ENCODE measurements around the gene TCF7L1.
A peak's percentile ranks its signal among the peaks of the same experiment; 100 is the strongest.
"Not testable (repeated sequence)": the region's sequence is repeated elsewhere in the genome, so short reads cannot be mapped to it uniquely, and the experiment has no call there.

Gene TCF7L1, protein sequence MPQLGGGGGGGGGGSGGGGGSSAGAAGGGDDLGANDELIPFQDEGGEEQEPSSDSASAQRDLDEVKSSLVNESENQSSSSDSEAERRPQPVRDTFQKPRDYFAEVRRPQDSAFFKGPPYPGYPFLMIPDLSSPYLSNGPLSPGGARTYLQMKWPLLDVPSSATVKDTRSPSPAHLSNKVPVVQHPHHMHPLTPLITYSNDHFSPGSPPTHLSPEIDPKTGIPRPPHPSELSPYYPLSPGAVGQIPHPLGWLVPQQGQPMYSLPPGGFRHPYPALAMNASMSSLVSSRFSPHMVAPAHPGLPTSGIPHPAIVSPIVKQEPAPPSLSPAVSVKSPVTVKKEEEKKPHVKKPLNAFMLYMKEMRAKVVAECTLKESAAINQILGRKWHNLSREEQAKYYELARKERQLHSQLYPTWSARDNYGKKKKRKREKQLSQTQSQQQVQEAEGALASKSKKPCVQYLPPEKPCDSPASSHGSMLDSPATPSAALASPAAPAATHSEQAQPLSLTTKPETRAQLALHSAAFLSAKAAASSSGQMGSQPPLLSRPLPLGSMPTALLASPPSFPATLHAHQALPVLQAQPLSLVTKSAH

DNA sequence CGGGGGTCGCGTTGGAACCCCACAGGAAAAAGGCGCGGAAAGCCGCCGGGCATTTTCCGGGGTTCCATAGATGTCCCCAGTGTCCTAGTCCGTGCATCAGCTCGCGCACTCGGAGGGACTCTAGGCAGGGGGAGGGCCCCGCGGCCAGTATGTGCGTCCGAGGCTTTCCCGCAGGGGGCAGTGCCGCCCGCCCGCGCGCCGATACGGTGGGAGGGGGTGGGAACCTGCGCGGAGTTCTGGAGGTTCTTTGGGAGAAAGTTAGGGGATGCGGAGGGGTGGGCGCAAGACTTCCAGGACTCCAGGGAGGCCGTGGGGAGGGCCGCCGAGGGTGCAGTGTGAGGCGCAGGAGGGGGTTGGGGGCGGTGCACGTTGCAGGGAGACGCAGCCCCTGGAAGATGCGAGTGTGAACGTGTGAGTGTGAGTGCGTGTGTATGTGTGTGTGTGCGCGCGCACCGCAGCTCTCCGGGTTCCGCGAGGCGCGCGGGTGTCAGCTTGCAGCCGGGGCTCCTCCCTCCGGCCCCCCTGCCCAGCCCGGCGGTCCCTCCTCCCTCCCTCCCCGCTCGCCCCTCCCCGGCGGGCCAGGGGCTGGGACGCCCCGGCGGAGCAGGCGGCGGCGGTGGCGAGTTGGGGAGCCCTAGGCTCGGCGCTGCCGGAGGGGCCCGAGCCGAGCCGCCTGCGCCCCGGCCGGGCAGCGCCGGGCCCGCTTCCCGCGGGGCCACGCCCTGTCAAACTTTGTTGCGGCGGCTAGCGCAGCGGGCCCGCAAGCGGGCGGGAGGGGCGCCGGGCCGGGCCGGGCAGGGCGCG is at the start of gene TCF7L1:
TCF7L1 (plus strand) TSS at position 559 of the 804 bp plus-strand sequence. CDS start 293 bp downstream, outside the sequence.
- no peak for DNase-seq (ENCODE audit: low spot score)

DNA sequence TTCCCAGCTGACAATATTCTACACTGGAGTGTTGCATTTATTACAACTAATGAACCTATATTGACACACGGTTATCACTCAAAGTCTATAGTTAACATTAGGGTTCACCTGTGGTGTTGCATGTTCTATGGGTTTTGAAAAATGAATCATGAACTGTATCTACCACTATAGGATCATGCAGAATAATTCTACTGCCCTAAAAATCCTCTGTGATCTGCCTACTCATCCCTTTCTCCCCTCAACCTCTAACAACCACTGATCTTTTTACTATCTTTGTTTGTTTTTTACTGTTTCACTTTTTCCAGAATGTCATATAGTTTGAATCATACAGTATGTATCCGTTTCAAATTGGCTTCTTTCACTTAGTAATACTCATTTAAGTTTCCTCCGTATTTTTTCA is 47.6 kb upstream of the TCF7L1 start:
- DNase-seq (ENCODE audit: low spot score): no peak

DNA sequence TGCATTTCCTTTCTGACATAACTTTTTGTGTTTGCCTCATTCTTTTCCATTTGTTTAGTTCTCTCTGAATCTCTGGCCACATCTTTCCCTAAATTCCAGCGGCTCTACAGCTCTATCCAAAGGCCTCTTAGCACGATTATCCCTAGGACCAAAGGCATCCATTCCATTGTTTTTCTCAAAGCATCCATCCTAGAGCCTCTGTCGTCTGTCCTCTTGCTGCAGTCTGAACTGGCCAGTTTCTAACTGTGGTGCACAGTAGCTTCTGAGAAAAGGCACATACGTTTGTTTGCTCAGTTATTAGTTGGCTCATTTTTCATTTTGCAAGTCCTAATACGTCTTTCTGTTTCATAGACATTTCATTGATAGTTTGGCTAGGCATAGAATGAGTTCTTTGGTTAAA is 45.7 kb upstream of the TCF7L1 start:
- no peak for DNase-seq (ENCODE audit: low spot score)

DNA sequence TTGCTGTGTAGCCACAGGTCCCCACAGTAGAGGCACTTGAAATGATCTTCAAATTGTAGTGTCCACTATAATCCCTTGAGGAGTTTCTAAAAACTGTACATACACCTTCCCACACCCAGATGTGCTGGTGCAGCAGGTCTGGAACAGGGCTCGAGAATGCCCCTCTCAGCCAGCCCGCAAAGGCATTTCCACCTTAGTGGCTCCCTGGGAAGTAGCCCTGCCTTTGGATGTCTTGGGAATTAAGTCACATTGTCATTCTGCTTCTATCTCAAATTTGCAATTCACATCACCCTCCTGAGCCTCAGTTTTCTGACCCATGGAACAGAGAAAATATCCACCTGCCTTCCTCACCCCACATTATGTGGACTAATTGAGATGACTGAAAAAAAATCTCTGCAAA is 44.3 kb upstream of the TCF7L1 start:
- no peak for DNase-seq (ENCODE audit: low spot score)

DNA sequence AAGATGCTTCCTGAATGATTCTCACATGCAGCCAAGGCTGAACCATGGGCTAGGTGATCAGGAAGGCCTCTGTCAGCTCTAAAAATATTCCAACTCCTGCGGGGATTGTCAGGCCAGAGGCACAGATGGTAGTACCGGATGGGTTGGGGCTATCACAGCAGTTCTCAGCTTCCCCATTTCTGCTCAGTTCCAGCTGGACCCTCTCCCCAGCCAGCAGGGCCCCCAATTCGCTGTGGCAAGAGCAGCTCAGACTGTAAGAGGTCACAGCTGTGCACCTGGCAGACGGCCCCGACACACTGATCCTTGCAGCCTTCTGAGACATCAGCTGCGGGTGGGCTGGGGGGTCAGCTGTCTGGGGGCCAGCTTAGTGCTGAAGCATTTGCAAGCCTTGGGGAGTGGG is 43.6 kb upstream of the TCF7L1 start:
- DNase-seq (ENCODE audit: low spot score): peak; percentile 28

DNA sequence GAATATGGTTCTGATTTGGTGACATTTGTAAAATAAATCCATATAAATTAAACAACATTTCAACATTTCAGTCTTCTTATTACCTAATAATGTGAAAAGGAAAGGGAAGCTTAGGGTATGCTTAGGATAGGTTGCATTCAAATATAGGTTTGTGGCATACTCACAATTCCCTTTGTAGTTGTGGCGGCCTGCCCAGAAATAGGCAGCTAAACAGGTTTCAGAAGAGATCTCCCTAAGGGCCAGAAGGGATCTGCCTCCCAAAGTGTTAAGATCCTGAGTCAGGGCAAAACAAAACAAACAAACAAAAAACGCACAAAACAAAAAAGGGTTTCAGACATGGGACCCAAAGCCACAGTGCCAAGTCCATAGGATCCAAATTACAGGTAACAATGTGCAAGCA is 41.4 kb upstream of the TCF7L1 start:
- no peak for DNase-seq (ENCODE audit: low spot score)

DNA sequence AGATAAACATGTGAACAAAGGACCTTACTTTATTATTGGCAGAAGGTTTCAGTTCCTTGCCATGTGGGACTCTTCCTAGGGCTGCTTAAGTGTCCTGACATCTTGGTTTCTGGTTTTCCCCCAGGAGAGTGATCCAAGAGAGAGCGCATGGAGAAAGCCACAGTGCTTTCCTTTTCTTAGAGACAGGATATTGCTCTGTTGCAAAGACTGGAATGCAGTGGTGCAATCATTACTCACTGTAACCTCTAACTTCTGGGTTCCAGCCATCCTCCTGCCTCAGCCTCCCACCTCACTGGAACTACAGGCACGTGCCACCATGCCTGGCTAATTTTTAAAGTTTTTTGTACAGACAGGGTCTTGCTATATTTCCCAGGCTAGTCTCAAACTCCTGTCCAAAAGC is 38.1 kb upstream of the TCF7L1 start:
- DNase-seq (ENCODE audit: low spot score): no peak

DNA sequence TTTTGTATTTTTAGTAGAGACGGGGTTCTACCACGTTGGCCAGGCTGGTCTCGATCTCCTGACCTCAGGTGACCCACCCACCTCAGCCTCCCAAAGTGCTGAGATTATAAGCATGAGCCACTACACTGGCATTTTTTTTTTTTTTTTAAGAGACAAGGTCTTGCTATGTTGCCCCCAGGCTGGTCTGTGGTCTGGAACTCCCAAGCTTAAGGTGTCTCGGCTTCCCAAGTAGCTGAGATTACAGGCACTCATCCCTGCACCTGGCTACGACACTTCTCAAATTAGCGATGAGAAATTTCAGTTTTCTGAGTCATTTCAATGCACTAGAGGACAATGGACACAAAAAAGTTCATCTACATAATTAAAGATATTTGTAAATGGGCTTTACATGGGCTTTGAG is 36.6 kb upstream of the TCF7L1 start:
- DNase-seq (ENCODE audit: low spot score): no peak

DNA sequence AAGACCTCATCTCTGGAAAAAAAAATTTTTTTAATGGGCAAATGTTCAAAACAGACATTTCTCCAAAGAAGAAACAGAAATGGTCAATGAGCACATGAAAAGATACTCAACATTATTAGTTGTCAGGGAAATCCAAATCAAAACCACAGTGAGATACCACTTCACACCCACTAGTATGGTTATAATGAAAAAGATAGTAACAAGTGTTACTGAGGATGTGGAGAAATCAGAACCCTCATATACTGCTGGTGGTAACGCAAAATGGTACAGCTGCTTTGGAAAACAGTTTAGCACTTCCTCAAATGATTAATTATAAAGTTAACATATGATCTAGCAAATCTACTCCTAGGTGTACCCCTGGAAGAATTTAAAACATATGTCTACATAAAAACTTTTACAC is 29.0 kb upstream of the TCF7L1 start:
- no peak for DNase-seq (ENCODE audit: low spot score)

DNA sequence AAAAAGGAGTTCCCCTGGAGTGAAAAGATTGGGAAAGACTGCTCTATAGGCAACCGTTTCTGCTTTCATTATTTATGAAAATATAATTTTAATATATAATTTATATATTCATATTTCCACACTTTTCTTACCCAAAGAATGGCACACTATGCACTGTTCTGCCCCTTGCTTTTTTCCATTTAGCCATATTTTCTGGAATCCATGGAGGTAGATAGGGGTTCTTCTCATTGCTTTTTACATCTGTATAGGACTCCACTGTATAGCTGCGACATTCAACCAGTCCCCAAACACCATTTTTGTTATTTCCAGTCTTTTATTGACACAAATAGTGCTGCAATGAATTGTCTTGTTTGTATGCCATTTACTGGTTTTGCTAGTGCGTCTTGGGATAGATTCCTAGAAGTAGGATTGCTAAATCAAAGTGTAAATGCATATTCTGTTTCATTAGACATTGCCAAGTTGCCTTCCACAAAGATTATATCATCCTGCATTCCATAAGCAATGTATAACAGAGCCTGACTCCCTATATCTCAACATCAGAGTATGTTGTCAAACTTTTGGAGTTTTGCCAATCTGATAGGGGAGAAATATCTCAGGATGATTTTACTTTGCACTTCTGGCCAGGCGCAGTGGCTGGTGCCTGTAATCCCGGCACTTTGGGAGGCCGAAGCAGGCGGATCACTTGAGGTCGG is 26.6 kb upstream of the TCF7L1 start:
- no peak for DNase-seq (ENCODE audit: low spot score)

DNA sequence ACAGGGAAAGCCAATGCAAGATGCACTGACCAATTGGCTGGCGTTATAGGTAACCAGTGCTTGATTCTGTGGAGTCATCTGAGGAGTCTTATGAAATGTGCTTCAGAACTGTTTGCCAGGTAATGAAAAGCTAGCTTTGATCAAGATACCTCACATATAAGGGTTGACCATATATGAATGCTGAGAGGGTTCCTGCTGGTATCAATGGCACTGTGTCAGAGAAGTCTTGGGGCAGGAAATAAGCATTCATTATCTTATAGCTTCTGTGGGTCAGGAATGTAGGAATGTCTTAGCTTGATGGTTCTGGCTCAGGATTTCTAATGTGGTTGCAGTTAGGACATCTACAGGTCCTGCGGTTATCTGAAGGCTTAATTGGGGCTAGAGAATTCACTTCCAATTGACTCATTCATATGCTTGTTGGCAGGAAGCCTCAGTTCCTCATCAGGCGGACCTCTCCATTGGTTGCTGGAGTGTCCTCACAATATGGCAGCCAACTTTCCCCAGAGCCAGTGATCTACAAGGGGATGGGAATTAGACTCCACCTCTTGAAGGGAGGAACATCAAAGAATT is 22.1 kb upstream of the TCF7L1 start:
- DNase-seq (ENCODE audit: low spot score): no peak

DNA sequence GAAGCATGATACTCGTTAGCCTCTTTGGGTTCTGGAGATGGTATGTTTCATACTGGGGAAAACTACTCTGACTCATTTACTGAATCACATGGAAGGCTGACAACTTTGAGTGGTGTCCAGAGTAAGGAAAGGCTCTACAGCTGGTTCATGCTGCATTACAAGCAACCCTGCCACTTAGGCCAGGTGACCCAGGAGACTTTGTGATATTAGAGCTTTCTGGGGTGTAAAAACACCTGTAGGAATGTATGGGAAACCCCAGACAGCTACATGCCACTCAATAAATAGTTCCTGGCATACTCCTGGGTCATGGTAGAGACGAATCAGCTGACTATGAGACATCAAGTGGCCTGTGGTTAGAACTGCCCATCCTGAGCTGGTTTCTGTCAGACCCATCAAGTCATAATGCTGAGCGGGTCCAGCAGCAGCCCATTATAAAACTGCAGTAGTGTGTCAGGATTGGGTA is 21.3 kb upstream of the TCF7L1 start:
- no peak for DNase-seq (ENCODE audit: low spot score)

DNA sequence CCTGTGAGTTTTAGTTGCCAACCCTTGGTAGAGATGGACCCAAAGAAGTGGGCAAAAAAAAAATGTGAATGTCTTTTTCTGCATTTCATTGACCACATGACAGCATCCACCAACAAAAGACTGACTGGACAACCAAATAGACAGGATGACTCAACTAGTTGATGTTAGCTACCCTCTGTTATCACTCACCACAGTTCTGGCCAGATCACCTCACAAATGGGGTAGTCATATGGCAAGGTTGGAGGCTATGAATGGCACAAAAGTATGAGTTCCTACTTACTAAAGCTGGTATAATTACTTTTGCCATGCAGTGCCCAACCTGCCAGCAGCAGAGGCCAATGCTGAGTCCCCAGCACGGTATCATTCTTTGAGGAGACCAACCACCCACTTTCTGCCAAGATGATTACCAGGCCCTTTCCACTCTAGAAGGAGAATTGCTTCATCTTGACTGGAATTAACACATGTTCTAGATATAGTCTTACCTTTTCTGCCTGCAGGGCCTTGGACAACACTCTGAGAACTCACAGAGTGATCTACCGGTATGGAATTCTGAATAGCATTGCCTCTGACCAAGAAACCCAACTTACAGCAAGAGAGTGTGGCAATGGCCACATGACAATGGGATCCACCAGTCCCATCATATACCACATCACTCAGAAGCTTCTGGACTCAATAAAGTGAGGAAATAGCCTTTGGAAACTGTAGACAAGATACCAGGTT is 20.1 kb upstream of the TCF7L1 start:
- DNase-seq (ENCODE audit: low spot score): no peak

DNA sequence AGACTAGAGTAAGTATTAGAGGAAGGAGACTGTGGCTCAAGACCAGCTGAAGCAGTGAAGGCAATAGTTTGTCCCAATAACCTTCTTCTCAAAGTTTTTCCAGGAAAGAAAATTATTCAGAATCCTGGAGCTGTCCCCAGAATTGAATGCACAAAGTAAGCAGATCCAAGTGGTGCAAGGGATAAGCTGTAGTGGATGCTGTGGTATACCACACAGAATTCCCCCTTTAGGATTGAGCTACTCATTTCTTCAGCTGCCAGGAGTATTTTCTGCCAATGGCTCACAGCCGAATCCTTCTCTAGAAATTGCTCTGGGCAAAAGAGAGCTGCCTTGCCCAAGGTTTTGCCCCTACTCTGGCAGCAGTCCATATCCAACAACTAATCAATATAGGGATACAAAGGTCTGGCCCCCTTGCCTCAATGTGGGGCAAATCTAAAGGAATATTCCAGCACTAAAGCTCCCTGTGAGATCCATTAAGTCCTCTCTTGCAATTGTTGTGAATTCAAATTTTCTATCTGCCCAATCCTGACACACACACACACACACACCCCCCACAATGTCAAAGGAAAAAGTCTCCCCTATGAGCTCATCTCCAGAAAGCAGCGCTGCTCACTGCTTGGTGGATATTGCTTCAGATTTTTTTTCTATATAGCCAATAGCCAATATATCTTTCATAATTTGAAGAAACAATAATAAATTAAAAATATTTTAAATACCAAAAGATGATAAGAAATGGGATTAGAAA is 18.4 kb upstream of the TCF7L1 start:
- no peak for DNase-seq (ENCODE audit: low spot score)

DNA sequence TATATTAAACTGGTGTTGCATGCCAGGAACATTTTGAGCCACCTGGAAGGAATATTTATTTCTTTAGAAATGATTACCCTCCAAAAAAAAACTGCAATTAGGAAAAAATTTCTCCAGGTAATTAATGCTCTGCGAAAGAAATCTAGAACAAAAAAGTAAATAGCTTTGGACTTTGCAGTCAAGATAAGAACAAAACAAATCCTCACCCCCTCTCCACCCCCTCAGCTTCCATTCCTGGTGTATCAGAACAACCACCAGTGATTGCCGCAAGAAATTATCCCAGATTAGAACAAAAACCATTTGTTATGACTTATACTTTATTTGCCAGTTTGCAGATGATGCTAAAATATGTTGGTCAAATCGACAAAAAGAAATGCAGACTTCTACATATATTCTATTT is 17.0 kb upstream of the TCF7L1 start:
- DNase-seq (ENCODE audit: low spot score): no peak

DNA sequence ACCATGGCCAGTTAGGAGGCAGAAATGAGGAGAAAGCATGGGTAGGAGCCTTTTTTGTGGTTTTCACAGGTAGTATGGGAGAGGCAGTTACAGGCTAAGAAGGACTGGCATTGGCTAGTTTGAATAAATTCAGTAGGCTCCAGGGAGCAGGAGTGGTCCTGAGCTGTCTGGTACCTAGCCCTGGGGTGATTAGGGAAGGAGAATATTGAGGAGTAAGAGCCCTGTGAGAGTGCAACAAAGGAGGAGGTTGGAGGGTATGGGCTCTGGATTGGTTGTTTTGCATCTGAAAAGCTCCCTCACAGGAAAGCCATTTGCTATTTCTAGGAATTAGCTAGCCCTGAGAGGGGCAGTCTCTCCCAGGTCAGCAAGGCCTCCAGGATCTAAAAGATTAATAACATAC is 13.3 kb upstream of the TCF7L1 start:
- DNase-seq (ENCODE audit: low spot score): no peak

DNA sequence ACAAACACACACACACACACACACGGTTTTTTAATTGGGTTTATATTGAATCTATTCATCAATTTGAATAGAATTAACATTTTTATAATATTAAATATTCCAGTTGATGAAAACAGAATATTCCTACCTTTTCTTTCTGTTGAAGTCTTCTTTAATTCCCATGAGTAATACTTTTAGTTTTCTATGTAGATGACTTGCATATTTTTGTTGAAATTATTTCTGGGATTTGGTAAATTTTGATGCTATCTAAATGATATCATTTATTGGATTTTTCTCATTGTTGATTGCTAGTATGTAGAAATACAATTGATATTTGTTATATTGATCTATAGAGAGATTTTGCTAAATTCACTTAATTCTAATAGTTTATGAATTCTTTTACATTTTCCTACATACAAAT is 12.8 kb upstream of the TCF7L1 start:
- DNase-seq (ENCODE audit: low spot score): no peak

DNA sequence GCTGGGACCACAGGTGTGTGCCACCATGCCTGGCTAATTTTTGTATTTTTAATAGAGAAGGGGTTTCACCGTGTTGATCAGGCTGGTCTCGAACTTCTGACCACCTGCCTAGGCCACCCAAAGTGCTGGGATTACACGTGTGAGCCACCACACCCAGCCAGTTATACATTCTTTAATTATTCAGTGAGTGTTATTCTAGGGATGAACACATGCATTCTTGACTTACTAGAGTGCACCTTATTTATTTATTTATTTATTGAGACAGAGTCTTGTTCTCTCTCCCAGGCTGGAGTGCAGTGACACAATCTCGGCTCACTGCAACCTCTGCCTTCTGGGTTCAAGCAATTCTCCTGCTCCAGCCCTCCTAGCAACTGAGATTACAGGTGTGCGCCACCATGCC is 6.7 kb upstream of the TCF7L1 start:
- DNase-seq (ENCODE audit: low spot score): not testable (repeated sequence)

DNA sequence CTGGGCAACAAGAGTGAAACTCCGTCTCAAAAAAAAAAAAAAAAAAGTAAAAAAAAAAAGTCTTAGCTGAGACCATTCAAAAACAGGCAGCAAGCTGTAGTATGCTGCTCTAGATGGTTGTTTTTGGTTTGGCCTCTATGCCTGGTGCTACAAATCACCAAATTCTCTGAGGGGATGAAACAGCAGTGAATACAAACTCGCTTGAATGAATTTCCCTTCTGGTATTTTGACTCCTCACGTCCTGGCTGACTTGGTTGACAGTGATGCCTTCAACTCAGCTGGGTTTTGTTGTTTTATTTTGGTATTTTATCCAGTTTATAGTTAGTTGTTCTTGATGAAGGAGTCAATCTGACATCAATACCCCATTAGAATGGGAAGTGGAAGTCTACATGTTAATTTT is 3.3 kb upstream of the TCF7L1 start:
- DNase-seq (ENCODE audit: low spot score): no peak

DNA sequence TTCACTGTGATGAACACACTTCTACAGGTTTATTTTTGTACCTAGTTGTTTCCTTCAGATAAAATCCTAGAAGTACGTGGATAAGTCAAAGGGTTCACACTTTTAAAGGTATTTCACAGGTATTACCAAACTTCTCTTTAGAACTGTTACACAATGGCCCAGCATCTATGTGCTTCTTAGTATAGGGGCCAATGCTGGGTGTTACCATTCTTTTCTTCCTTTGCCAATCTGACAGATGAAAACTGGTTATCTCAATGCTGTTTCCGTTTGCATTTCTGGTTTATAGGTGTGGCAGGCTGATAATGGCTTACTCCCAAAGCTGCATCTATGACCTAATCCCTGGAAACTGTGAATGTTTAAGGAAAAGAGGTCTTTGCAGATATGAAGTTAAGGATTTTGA is 2.8 kb upstream of the TCF7L1 start:
- no peak for DNase-seq (ENCODE audit: low spot score)

DNA sequence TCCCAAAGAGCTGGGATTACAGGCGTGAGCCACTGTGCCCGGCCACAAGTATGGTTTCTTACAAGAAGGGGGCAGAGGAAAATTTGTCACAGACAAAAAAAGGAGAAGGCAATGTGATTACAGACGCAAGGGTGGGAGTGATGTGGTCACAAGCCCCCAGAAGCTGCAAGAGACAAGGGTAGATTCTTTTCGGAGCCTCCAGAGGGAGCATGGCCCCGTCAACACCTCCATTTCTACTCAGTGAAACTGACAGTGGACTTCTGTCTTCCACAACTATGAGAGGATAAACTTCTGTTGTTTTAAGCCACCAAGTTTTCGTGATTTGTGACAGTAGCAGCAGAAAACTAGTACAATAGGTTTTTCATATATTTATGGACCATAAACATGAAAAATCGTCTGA is 2.1 kb upstream of the TCF7L1 start:
- peak; percentile 49 for DNase-seq (ENCODE audit: low spot score)
